ENCODE measurements around the gene ANKRD13D.
A peak's percentile ranks its signal among the peaks of the same experiment; 100 is the strongest.

The ANKRD13D gene

GRCh38 chr11:67273260-67273990 lies 15.7 kb upstream of the ANKRD13D start:
- no peak for DNase-seq (ENCODE audit: low read depth in 2 of 2)

GRCh38 chr11:67274768-67275605 lies 14.1 kb upstream of the ANKRD13D start:
- no peak for DNase-seq (ENCODE audit: low read depth in 2 of 2)

- no peak for DNase-seq (ENCODE audit: low read depth in 2 of 2)
Observed at GRCh38 chr11:67275606-67276409, 13.3 kb upstream of the ANKRD13D start.

- DNase-seq (ENCODE audit: low read depth in 2 of 2): no peak
Observed at GRCh38 chr11:67276781-67277230, 12.3 kb upstream of the ANKRD13D start.

GRCh38 chr11:67277231-67277961 lies 11.7 kb upstream of the ANKRD13D start:
- peak; percentile 73 to 77 for DNase-seq (ENCODE audit: low read depth in 2 of 2)

- DNase-seq (ENCODE audit: low read depth in 2 of 2): no peak
Observed at GRCh38 chr11:67278135-67278938, 10.8 kb upstream of the ANKRD13D start.

- DNase-seq (ENCODE audit: low read depth in 2 of 2): no peak
Observed at GRCh38 chr11:67278939-67279588, 10.0 kb upstream of the ANKRD13D start.

- no peak for DNase-seq (ENCODE audit: low read depth in 2 of 2)
Observed at GRCh38 chr11:67279589-67280340, 9.3 kb upstream of the ANKRD13D start.

- DNase-seq (ENCODE audit: low read depth in 2 of 2): no peak
Observed at GRCh38 chr11:67280341-67280787, 8.7 kb upstream of the ANKRD13D start.

- no peak for DNase-seq (ENCODE audit: low read depth in 2 of 2)
Observed at GRCh38 chr11:67280788-67281551, 8.1 kb upstream of the ANKRD13D start.

- no peak for DNase-seq (ENCODE audit: low read depth in 2 of 2)
Observed at GRCh38 chr11:67281552-67282150, 7.5 kb upstream of the ANKRD13D start.

- no peak for DNase-seq (ENCODE audit: low read depth in 2 of 2)
Observed at GRCh38 chr11:67282155-67282875, 6.8 kb upstream of the ANKRD13D start.

- DNase-seq (ENCODE audit: low read depth in 2 of 2): no peak
Observed at GRCh38 chr11:67282876-67283371, 6.2 kb upstream of the ANKRD13D start.

- no peak for DNase-seq (ENCODE audit: low read depth in 2 of 2)
Observed at GRCh38 chr11:67283481-67283963, 5.6 kb upstream of the ANKRD13D start.

GRCh38 chr11:67284811-67285540 lies 4.1 kb upstream of the ANKRD13D start:
- no peak for DNase-seq (ENCODE audit: low read depth in 2 of 2)
